Measurements from ENCODE around the gene C4A.
"Not testable (repeated sequence)": the region's sequence is repeated elsewhere in the genome, so short reads cannot be mapped to it uniquely, and the experiment has no call there.

Gene C4A

GRCh38 chr6:32013738-32014137 lies 31.9 kb downstream of the C4A start:
- not testable (repeated sequence) for FAIRE-seq; DNase-seq (ENCODE audit: insufficient read length, low spot score)

DNA sequence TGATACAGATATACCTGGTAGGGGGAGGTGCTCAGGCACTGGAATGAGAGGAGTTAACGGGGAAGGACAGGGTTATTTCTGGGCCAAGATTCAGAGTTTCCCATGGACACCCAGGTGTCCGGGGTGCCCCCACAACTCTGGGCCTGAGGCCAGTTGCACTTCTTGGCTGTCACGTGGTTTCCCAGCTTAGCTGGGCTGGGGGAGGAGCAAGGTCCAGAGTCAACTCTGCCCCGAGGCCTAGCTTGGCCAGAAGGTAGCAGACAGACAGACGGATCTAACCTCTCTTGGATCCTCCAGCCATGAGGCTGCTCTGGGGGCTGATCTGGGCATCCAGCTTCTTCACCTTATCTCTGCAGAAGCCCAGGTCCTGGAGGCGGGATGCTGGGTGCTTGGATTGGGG lies 32.7 kb downstream of the C4A start, which contains the start of gene C4B:
Gene C4B (plus strand): TSS at position 249 of the 400 bp plus-strand sequence. CDS start 51 bp downstream, at position 300.
- not testable (repeated sequence) for DNase-seq (ENCODE audit: insufficient read length, low spot score); FAIRE-seq

- not testable (repeated sequence) for FAIRE-seq; DNase-seq (ENCODE audit: insufficient read length, low spot score)
These were observed 40.2 kb downstream of the C4A start for GRCh38 chr6:32022100-32022499.

DNA sequence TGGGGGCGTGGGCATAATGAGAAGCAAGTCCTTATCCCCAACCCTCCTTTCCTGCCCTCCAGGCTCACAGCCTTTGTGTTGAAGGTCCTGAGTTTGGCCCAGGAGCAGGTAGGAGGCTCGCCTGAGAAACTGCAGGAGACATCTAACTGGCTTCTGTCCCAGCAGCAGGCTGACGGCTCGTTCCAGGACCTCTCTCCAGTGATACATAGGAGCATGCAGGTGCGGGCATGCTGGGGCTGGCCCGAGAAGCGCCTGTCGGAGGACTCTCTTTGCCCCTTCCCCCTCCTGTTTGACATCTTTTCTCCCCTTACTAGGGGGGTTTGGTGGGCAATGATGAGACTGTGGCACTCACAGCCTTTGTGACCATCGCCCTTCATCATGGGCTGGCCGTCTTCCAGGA lies 46.8 kb downstream of the C4A start:
- not testable (repeated sequence) for DNase-seq (ENCODE audit: insufficient read length, low spot score); FAIRE-seq

GRCh38 chr6:32029553-32029952 lies 47.7 kb downstream of the C4A start:
- FAIRE-seq; DNase-seq (ENCODE audit: insufficient read length, low spot score): not testable (repeated sequence)

DNA sequence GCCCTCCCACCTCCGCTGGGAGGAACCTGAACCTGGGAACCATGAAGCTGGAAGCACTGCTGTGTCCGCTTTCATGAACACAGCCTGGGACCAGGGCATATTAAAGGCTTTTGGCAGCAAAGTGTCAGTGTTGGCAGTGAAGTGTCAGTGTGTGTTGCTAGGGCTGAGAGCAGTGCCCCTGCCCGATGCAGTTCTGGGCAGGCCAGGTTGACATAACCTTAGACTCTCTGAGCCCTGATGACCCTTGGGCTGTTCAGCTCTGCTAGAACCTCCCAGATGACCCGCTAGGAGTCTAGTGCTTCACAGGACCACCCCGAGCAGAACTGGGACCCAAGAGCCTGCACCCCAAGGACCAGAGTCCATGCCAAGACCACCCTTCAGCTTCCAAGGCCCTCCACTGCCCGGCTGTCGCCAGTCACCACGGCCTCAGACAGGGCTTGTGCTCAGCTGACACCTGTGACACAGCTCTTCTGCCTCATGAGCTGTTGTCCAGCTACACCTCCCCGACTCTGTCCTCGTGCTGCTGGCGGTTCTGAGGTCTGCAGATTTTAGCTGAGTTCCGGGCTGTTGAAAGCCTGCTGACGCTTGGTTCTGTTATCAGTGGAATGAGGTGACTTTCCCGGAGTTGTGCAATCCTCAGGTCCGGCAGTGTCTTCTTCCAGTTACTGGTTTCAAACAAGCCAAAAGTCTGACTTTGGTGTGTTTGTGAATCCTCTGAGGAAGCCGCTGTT lies 53.6 kb downstream of the C4A start:
- DNase-seq (ENCODE audit: insufficient read length, low spot score); FAIRE-seq: not testable (repeated sequence)

DNA sequence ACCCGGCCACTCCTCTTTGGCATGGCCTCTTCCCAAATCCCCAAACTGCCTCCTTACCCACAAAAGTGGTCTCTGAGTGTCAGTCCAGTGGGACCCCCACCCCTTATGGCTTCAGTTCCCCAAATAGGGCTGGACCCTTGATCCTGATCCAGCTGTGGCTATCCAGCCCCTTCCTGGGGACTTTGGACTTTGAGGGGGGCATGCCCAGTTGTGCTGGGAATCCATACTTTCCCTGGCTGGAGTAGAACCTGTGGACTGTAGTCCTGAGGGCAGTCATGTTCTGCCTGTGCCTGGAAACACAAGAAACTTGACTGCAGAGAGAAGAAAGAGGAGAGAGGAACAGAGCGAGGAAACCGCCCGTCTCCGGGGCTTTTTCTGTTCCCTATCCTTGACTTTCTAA lies 55.3 kb downstream of the C4A start:
- not testable (repeated sequence) for DNase-seq (ENCODE audit: insufficient read length, low spot score); FAIRE-seq

DNA sequence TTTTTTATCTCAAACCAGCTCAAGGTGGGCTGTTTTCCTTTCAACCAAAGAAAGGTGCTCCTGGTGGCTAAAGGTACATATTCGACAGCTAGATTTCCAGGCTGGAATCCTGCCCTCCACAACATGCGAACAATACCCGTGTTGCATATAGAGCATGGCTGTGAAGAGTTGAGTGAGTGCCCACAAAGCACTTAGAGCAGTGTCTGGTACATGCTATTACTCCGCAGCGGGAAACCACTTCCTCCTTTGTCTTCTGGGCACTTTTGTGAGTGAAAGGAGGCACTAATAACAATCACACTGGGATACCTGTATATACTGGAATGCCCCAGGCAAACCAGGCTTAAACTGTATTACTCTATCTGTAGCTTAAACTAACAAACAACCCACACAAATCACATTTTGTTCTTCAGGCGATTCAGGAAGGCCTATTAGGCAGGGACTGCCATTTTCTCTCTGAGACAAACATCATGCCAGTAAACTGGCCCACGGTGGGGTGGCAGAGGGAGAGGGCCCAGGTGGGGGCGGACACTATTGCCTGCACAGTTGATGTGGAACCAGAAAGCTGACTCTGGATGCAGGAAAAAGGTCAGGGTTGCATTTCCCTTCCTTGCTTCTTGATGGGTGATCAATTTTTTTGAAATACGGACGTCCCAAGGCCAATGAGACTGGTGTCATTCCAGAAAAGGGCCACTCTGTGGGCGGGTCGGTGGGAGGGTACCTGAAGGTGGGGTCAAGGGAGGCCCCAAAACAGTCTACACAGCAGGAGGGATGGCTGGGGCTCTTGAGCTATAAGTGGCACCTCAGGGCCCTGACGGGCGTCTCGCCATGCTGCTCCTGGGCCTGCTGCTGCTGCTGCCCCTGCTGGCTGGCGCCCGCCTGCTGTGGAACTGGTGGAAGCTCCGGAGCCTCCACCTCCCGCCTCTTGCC lies 56.0 kb downstream of the C4A start, which contains the start of gene CYP21A2:
Gene CYP21A2 (plus strand): TSS at position 818 of the 927 bp plus-strand sequence. CDS start 8 bp downstream, at position 826.
- not testable (repeated sequence) for DNase-seq (ENCODE audit: insufficient read length, low spot score); FAIRE-seq

- FAIRE-seq; DNase-seq (ENCODE audit: insufficient read length, low spot score): not testable (repeated sequence)
These were observed 57.0 kb downstream of the C4A start for GRCh38 chr6:32038878-32039277.

DNA sequence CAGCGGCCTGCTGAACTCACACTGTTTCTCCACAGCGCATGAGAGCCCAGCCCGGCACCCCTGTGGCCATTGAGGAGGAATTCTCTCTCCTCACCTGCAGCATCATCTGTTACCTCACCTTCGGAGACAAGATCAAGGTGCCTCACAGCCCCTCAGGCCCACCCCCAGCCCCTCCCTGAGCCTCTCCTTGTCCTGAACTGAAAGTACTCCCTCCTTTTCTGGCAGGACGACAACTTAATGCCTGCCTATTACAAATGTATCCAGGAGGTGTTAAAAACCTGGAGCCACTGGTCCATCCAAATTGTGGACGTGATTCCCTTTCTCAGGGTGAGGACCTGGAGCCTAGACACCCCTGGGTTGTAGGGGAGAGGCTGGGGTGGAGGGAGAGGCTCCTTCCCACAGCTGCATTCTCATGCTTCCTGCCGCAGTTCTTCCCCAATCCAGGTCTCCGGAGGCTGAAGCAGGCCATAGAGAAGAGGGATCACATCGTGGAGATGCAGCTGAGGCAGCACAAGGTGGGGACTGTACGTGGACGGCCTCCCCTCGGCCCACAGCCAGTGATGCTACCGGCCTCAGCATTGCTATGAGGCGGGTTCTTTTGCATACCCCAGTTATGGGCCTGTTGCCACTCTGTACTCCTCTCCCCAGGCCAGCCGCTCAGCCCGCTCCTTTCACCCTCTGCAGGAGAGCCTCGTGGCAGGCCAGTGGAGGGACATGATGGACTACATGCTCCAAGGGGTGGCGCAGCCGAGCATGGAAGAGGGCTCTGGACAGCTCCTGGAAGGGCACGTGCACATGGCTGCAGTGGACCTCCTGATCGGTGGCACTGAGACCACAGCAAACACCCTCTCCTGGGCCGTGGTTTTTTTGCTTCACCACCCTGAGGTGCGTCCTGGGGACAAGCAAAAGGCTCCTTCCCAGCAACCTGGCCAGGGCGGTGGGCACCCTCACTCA lies 57.7 kb downstream of the C4A start:
- not testable (repeated sequence) for DNase-seq (ENCODE audit: insufficient read length, low spot score); FAIRE-seq

DNA sequence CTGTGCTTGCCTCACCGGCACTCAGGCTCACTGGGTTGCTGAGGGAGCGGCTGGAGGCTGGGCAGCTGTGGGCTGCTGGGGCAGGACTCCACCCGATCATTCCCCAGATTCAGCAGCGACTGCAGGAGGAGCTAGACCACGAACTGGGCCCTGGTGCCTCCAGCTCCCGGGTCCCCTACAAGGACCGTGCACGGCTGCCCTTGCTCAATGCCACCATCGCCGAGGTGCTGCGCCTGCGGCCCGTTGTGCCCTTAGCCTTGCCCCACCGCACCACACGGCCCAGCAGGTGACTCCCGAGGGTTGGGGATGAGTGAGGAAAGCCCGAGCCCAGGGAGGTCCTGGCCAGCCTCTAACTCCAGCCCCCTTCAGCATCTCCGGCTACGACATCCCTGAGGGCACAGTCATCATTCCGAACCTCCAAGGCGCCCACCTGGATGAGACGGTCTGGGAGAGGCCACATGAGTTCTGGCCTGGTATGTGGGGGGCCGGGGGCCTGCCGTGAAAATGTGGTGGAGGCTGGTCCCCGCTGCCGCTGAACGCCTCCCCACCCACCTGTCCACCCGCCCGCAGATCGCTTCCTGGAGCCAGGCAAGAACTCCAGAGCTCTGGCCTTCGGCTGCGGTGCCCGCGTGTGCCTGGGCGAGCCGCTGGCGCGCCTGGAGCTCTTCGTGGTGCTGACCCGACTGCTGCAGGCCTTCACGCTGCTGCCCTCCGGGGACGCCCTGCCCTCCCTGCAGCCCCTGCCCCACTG lies 58.6 kb downstream of the C4A start:
- not testable (repeated sequence) for DNase-seq (ENCODE audit: insufficient read length, low spot score); FAIRE-seq

DNA sequence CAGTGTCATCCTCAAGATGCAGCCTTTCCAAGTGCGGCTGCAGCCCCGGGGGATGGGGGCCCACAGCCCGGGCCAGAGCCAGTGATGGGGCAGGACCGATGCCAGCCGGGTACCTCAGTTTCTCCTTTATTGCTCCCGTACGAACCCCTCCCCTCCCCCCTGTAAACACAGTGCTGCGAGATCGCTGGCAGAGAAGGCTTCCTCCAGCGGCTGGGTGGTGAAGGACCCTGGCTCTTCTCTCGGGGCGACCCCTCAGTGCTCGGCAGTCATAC lies 59.1 kb downstream of the C4A start:
- FAIRE-seq = not testable (repeated sequence)

GRCh38 chr6:32041385-32041784 lies 59.5 kb downstream of the C4A start:
- not testable (repeated sequence) for FAIRE-seq; DNase-seq (ENCODE audit: insufficient read length, low spot score)

More for the DNA sequence above, 59.1 kb downstream of the C4A start:
- not testable (repeated sequence) for DNase-seq (ENCODE audit: insufficient read length, low spot score)

GRCh38 chr6:32042276-32042675 lies 60.4 kb downstream of the C4A start:
- FAIRE-seq = not testable (repeated sequence)

GRCh38 chr6:32043589-32044380 lies 61.9 kb downstream of the C4A start:
- not testable (repeated sequence) for DNase-seq (ENCODE audit: insufficient read length, low spot score); FAIRE-seq

More at GRCh38 chr6:32042276-32042675, 60.4 kb downstream of the C4A start:
- DNase-seq (ENCODE audit: insufficient read length, low spot score) = not testable (repeated sequence)

- DNase-seq (ENCODE audit: insufficient read length, low spot score); FAIRE-seq: not testable (repeated sequence)
These were observed 63.1 kb downstream of the C4A start for GRCh38 chr6:32044916-32045315.

- DNase-seq (ENCODE audit: insufficient read length, low spot score) (no peak), FAIRE-seq (no peak)
These were observed 64.1 kb downstream of the C4A start for GRCh38 chr6:32045811-32046449.
